Stomach (tissue), 4 donors: ENCODE results near the gene IL1RAPL2.

ENCODE experiments used
- CTCF ChIP-seq, 7 experiments: fragments of 450-650 bp in 4 of 7; fragments of 200-600 bp in 3 of 7; sonication (generic) in 3 of 7; IDR thresholded peaks; one replicate each; pipeline ENCODE4 v1.5.1; 2016 to 2019; ENCODE audit warnings: antibody characterized with exemption in 7 of 7, control low read depth in 2 of 7, mild to moderate bottlenecking in 1 of 7
- EP300 ChIP-seq: sonication (generic); formaldehyde crosslinking; IDR thresholded peaks from one replicate; pipeline ENCODE4 v1.6.1; 2017; ENCODE audit warnings: antibody characterized with exemption
- POLR2A ChIP-seq, 4 donors: fragments of 450-650 bp; IDR thresholded peaks; one replicate each; pipeline ENCODE4 v1.6.1; 2016; ENCODE audit warnings: antibody characterized with exemption in 4 of 4, control low read depth in 2 of 4, mild to moderate bottlenecking in 1 of 4, moderate library complexity in 1 of 4
- POLR2AphosphoS5 ChIP-seq, 3 donors: sonication (generic); formaldehyde crosslinking; IDR thresholded peaks; one replicate each; pipeline ENCODE4 v1.6.1; 2016; ENCODE audit warnings: antibody characterized with exemption in 3 of 3

GRCh38 chrX:105299286-105299685, 733.3 kb downstream of the IL1RAPL2 start:
- TF ChIP-seq POLR2A (IDR thresholded peaks at IDR 0.05): no peak
- no peak for TF ChIP-seq CTCF (IDR thresholded peaks at IDR 0.05)
- no peak for TF ChIP-seq POLR2AphosphoS5 (IDR thresholded peaks at IDR 0.05)
- TF ChIP-seq EP300: no peak
